HepG2 (cell line): ENCODE results near the gene USP35. TPM values are rescaled to one million over a fixed set of nuclear protein-coding genes. Genes with fewer than 3 reads are reported as not detected.

Experiments
- ARNT ChIP-seq: fragments of 450-650 bp; IDR thresholded peaks from 2 replicates; pipeline ENCODE4 v1.6.1; 2017
- BORCS8-MEF2B ChIP-seq: sonication (generic); formaldehyde crosslinking; IDR thresholded peaks from 2 replicates; pipeline ENCODE4 v1.8.0; 2022; ENCODE audit warnings: mild to moderate bottlenecking, missing genetic modification reagents
- DRAP1 ChIP-seq: IDR thresholded peaks from 2 replicates; pipeline ENCODE4 v1.6.1; 2016; ENCODE audit warnings: missing genetic modification reagents, missing compliant biosample characterization
- FOXK2 ChIP-seq: fragments of 450-650 bp; IDR thresholded peaks from 2 replicates; pipeline ENCODE4 v1.6.1; 2016
- HOXA5 ChIP-seq: sonication (generic); formaldehyde crosslinking; IDR thresholded peaks from 2 replicates; pipeline ENCODE4 v1.4.0; 2020; ENCODE audit warnings: missing genetic modification reagents
- JARID2 ChIP-seq: sonication (generic); formaldehyde crosslinking; IDR thresholded peaks from 2 replicates; pipeline ENCODE4 v1.8.1; 2023; ENCODE audit warnings: missing genetic modification reagents, inconsistent platforms; ENCODE audit not compliant: insufficient replicate concordance
- KDM3A ChIP-seq: IDR thresholded peaks from 2 replicates; pipeline ENCODE4 v1.6.1; 2018; ENCODE audit warnings: low read depth, missing compliant biosample characterization
- KLF6 ChIP-seq: IDR thresholded peaks from 2 replicates; pipeline ENCODE4 v1.8.0; 2016; ENCODE audit warnings: missing biosample characterization, missing genetic modification reagents
- MAZ ChIP-seq, 2 experiments: sonication (generic) in 1 of 2; formaldehyde crosslinking in 1 of 2; IDR thresholded peaks; 2 replicates each; pipeline versions ENCODE4 v1.5.0 to v1.6.1; 2012 to 2020; ENCODE audit warnings: low read depth in 2 of 2, mild to moderate bottlenecking in 2 of 2, borderline replicate concordance in 1 of 2, improper control_type of control experiment in 1 of 2, low read length in 1 of 2, missing genetic modification reagents in 1 of 2, moderate library complexity in 1 of 2
- PHF5A ChIP-seq: IDR thresholded peaks from one replicate; pipeline ENCODE4 v1.6.1; 2018; ENCODE audit warnings: low read depth, missing genetic modification reagents; ENCODE audit not compliant: unreplicated experiment
- RCOR2 ChIP-seq: IDR thresholded peaks from 2 replicates; pipeline ENCODE4 v1.6.1; 2016; ENCODE audit warnings: missing biosample characterization, missing genetic modification reagents
- RFXAP ChIP-seq: sonication (generic); formaldehyde crosslinking; IDR thresholded peaks from 2 replicates; pipeline ENCODE4 v1.4.0; 2020; ENCODE audit warnings: missing genetic modification reagents, borderline replicate concordance
- TEAD2 ChIP-seq: sonication (generic); formaldehyde crosslinking; IDR thresholded peaks from 2 replicates; pipeline ENCODE4 v1.9.0; 2021; ENCODE audit warnings: missing genetic modification reagents
- TRIM22 ChIP-seq: fragments of 450-650 bp; IDR thresholded peaks from 2 replicates; pipeline ENCODE4 v1.6.1; 2017
- ZBTB4 ChIP-seq: sonication (generic); formaldehyde crosslinking; IDR thresholded peaks from 2 replicates; pipeline ENCODE4 v1.4.0; 2020; ENCODE audit warnings: missing genetic modification reagents, mild to moderate bottlenecking, borderline replicate concordance
- ZNF275 ChIP-seq: sonication (generic); formaldehyde crosslinking; IDR thresholded peaks from 2 replicates; pipeline ENCODE4 v1.8.0; 2022; ENCODE audit warnings: missing genetic modification reagents, mild to moderate bottlenecking, inconsistent platforms, borderline replicate concordance
- ZNF343 ChIP-seq: sonication (generic); formaldehyde crosslinking; IDR thresholded peaks from 2 replicates; pipeline ENCODE4 v1.4.0; 2020; ENCODE audit warnings: mild to moderate bottlenecking, missing genetic modification reagents
- ZNF550 ChIP-seq: sonication (generic); formaldehyde crosslinking; IDR thresholded peaks from 2 replicates; pipeline ENCODE4 v1.4.0; 2020; ENCODE audit warnings: mild to moderate bottlenecking, missing genetic modification reagents, borderline replicate concordance
- ZNF598 ChIP-seq: sonication (generic); formaldehyde crosslinking; IDR thresholded peaks from 2 replicates; pipeline ENCODE4 v1.5.1; 2020; ENCODE audit warnings: mild to moderate bottlenecking, missing genetic modification reagents, borderline replicate concordance
- ZNF749 ChIP-seq: sonication (generic); formaldehyde crosslinking; IDR thresholded peaks from 2 replicates; pipeline ENCODE4 v1.8.0; 2022; ENCODE audit warnings: mild to moderate bottlenecking, missing genetic modification reagents, moderate library complexity, borderline replicate concordance
- polyA plus RNA-seq, 8 experiments: library from polyadenylated mRNA; depleted of rRNA in 3 of 8; stranded (reverse) in 7 of 8; unstranded in 1 of 8; fragments of >200 nt; fragmentation: Illumina TruSeq in 4 of 8; extraction: Trizol in 4 of 8; gene quantifications; 2 replicates each; pipeline versions ENCODE4 v1.2.1 to v1.2.3, GENCODE V29; 2011 to 2016; ENCODE audit warnings: low read depth in 4 of 8, missing spikeins in 1 of 8, mixed read lengths in 1 of 8; ENCODE audit not compliant: insufficient read depth in 1 of 8
- total RNA-seq, 5 experiments: library from RNA; depleted of rRNA; stranded (reverse); fragments of >200 nt; fragmentation: Illumina TruSeq; extraction: Trizol; gene quantifications; 2 replicates each; pipeline ENCODE4 v1.2.3, GENCODE V29; 2016; ENCODE audit warnings: low read depth in 1 of 5
- TF ChIP-seq, protein P1 (sequence below): sonication (generic); formaldehyde crosslinking; conservative IDR thresholded peaks from 2 replicates; pipeline ENCODE4 v1.4.0; 2020; ENCODE audit warnings: missing genetic modification reagents

USP35 gene
- total and polyA plus RNA-seq, 2 of the 13 experiments (the other 11 are each of a cell fraction or from before 2014, with no cell fraction given): 4.6 to 7.7 TPM

- TF ChIP-seq ZBTB4 (CRISPR knock-in tag) (no peak), RCOR2 (CRISPR knock-in tag) (peak; percentile 99), JARID2 (CRISPR knock-in tag) (no peak), ZNF343 (0 out of 2 replicates have a peak, but pooled peaks have one; percentile 64), FOXK2 (no peak), KLF6 (CRISPR knock-in tag) (no peak), MAZ (IDR thresholded peaks at IDR 0.05; ENCODE audit: borderline replicate concordance, low read depth, low read length) (no peak), MAZ (CRISPR knock-in tag; IDR thresholded peaks at IDR 0.05; ENCODE audit: low read depth) (no peak; the same call in 1 of the 2 replicates), HOXA5 (CRISPR knock-in tag) (no peak), DRAP1 (peak; percentile 32; the same call in 1 of the 2 replicates), ARNT (no peak), ZNF550 (CRISPR knock-in tag) (no peak), PHF5A (CRISPR knock-in tag) (no peak), ZNF275 (CRISPR knock-in tag) (peak; percentile 81; the same call in 1 of the 2 replicates), BORCS8-MEF2B (no peak), KDM3A (CRISPR knock-in tag) (0 out of 2 replicates have a peak, but pooled peaks have one; percentile 86), RFXAP (peak; percentile 79; the same call in 1 of the 2 replicates), TEAD2 (no peak), ZNF598 (CRISPR knock-in tag) (0 out of 2 replicates have a peak, but pooled peaks have one; percentile 33), ZNF749 (CRISPR knock-in tag) (no peak), TRIM22 (no peak)
- TF ChIP-seq, protein P1, sequence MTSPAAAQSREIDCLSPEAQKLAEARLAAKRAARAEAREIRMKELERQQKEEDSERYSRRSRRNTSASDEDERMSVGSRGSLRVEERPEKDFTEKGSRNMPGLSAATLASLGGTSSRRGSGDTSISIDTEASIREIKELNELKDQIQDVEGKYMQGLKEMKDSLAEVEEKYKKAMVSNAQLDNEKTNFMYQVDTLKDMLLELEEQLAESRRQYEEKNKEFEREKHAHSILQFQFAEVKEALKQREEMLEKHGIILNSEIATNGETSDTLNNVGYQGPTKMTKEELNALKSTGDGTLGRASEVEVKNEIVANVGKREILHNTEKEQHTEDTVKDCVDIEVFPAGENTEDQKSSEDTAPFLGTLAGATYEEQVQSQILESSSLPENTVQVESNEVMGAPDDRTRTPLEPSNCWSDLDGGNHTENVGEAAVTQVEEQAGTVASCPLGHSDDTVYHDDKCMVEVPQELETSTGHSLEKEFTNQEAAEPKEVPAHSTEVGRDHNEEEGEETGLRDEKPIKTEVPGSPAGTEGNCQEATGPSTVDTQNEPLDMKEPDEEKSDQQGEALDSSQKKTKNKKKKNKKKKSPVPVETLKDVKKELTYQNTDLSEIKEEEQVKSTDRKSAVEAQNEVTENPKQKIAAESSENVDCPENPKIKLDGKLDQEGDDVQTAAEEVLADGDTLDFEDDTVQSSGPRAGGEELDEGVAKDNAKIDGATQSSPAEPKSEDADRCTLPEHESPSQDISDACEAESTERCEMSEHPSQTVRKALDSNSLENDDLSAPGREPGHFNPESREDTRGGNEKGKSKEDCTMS (CRISPR knock-in tag): no peak
Measured at GRCh38 chr11:78156127-78156844, 32.4 kb upstream of the USP35 start (continued).
